Liver (tissue), 3 donors: Measurements from ENCODE around the gene NUP93.
A peak's percentile ranks its signal among the peaks of the same experiment; 100 is the strongest.

Experiments used
- CTCF ChIP-seq: fragments of 150-350 bp; IDR thresholded peaks from 2 replicates; pipeline ENCODE4 v1.5.1; 2017; ENCODE audit warnings: improper control_type of control experiment, low read depth, low read length; ENCODE audit not compliant: missing input control
- JUND ChIP-seq, 2 donors: IDR thresholded peaks; 2 replicates each; pipeline ENCODE4 v1.6.1; 2016; ENCODE audit warnings: antibody characterized with exemption in 2 of 2
- RAD21 ChIP-seq, 2 donors: IDR thresholded peaks; 2 replicates each; pipeline ENCODE4 v1.6.1; 2016; ENCODE audit warnings: antibody characterized with exemption in 2 of 2, mild to moderate bottlenecking in 2 of 2
- REST ChIP-seq: IDR thresholded peaks from 2 replicates; pipeline ENCODE4 v1.6.1; 2016; ENCODE audit warnings: antibody characterized with exemption, mild to moderate bottlenecking
- RXRA ChIP-seq, 2 donors: IDR thresholded peaks; 2 replicates each; pipeline ENCODE4 v1.6.1; 2017 to 2018; ENCODE audit warnings: antibody characterized with exemption in 2 of 2, mild to moderate bottlenecking in 1 of 2
- SP1 ChIP-seq: IDR thresholded peaks from 2 replicates; pipeline ENCODE4 v1.6.1; 2018; ENCODE audit warnings: antibody characterized with exemption, mild to moderate bottlenecking
- TAF1 ChIP-seq: conservative IDR thresholded peaks from 2 replicates; pipeline ENCODE4 v1.6.1; 2016; ENCODE audit warnings: antibody characterized with exemption, mild to moderate bottlenecking
- YY1 ChIP-seq: IDR thresholded peaks from 2 replicates; pipeline ENCODE4 v1.6.1; 2016; ENCODE audit warnings: antibody characterized with exemption, mild to moderate bottlenecking
- ZBTB33 ChIP-seq: IDR thresholded peaks from 2 replicates; pipeline ENCODE4 v1.6.1; 2016; ENCODE audit warnings: antibody characterized with exemption
- TF ChIP-seq, protein P1 (sequence below): IDR thresholded peaks from 2 replicates; pipeline ENCODE4 v1.6.1; 2016; ENCODE audit warnings: antibody characterized with exemption
- TF ChIP-seq, protein P2 (sequence below): IDR thresholded peaks from 2 replicates; pipeline ENCODE4 v1.6.1; 2016; ENCODE audit warnings: antibody characterized with exemption
- donor health status: healthy.
- donor health status: healthy.

DNA sequence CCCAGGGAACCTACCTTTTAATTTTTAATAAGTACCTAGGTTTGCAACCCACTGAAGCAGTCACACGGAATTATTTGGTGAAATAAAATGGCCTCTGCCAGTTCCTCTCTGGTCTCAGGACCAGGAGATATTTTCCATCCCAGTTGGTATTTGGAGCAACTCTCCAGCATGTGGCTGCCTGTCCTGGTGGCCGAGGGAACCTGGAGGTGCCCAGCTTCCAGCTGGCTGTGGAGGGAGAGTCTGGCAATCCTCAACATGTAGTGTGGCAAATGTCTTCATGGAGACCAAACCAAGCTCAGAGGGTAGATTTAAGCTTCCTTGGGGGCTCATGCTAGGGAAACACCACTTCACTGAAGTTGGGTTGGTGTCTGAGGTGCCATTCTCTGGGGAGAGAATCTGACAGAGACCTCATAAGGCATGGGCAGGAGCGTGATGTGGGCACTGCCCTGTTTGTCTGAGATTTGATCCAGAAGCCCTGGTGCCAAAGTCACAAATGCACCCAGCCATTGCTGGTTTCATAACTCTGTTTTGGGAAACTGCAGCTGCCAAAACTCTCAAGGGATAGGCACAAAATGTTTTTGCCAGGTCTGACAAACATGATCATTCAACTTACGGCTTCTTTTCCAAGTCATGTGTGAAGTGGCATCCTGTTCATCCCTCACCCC, 44.9 kb upstream of the NUP93 start:
- peak in 1 of 2 donors; percentile 14 for TF ChIP-seq RAD21 (IDR thresholded peaks at IDR 0.05)
- TF ChIP-seq JUND (IDR thresholded peaks at IDR 0.05) = peak; percentile 28 to 50
- TF ChIP-seq CTCF = no peak
- TF ChIP-seq, protein P1, sequence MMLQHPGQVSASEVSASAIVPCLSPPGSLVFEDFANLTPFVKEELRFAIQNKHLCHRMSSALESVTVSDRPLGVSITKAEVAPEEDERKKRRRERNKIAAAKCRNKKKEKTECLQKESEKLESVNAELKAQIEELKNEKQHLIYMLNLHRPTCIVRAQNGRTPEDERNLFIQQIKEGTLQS = no peak
- peak; percentile 93 for TF ChIP-seq YY1
- TF ChIP-seq ZBTB33 = peak; percentile 63
- TF ChIP-seq SP1 = peak; percentile 52
- peak; percentile 89 for TF ChIP-seq TAF1
- TF ChIP-seq REST = peak; percentile 59
- TF ChIP-seq RXRA (IDR thresholded peaks at IDR 0.05) = peak in 1 of 2 donors; percentile 86
- TF ChIP-seq, protein P2, sequence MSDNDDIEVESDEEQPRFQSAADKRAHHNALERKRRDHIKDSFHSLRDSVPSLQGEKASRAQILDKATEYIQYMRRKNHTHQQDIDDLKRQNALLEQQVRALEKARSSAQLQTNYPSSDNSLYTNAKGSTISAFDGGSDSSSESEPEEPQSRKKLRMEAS = peak; percentile 75
